Lung (tissue), 12 donors: ENCODE data around the gene MT1B. TPM values are rescaled to one million over a fixed set of nuclear protein-coding genes. Genes with fewer than 3 reads are reported as not detected.
"Not testable (repeated sequence)": the region's sequence is repeated elsewhere in the genome, so short reads cannot be mapped to it uniquely, and the experiment has no call there.

ENCODE experiments used
- ATAC-seq: fragments of 200-7000 bp; cut with Tn5 transposase; one replicate; pipeline ENCODE4 v1.9.1; 2020; ENCODE audit warnings: moderate number of reproducible peaks; ENCODE audit not compliant: insufficient read depth, low FRiP score
- DNase-seq, 3 donors: peaks; one replicate each; pipeline ENCODE4 v3.0.0-alpha.2; 2013 to 2017
- H3K27ac ChIP-seq, 2 donors: one replicate each; pipeline ENCODE4 v1.5.1; 2013; ENCODE audit warnings: mild to moderate bottlenecking in 2 of 2, moderate library complexity in 2 of 2, control low read depth in 1 of 2, inconsistent platforms in 1 of 2, low read depth in 1 of 2, low read length in 1 of 2
- H3K27me3 ChIP-seq, 3 donors: one replicate each; pipeline ENCODE4 v1.5.1; 2013; ENCODE audit warnings: low read length in 2 of 3; ENCODE audit not compliant: control insufficient read depth in 3 of 3, insufficient read depth in 3 of 3
- H3K36me3 ChIP-seq, 4 donors: one replicate each; pipeline ENCODE4 v1.5.1; 2013; ENCODE audit warnings: low read length in 4 of 4, mild to moderate bottlenecking in 1 of 4, moderate library complexity in 1 of 4; ENCODE audit not compliant: control insufficient read depth in 4 of 4, insufficient read depth in 4 of 4
- H3K4me1 ChIP-seq, 5 donors: one replicate each; pipeline ENCODE4 v1.5.1; 2013; ENCODE audit warnings: low read length in 5 of 5, mild to moderate bottlenecking in 2 of 5, moderate library complexity in 1 of 5; ENCODE audit not compliant: control insufficient read depth in 5 of 5, insufficient read depth in 5 of 5
- H3K4me3 ChIP-seq: one replicate; pipeline ENCODE4 v1.5.1; 2013; ENCODE audit warnings: mild to moderate bottlenecking, control low read depth, moderate library complexity
- H3K9ac ChIP-seq, 2 donors: one replicate each; pipeline ENCODE4 v1.5.1; 2013; ENCODE audit warnings: low read length in 2 of 2, control low read depth in 1 of 2; ENCODE audit not compliant: insufficient read depth in 1 of 2
- H3K9me3 ChIP-seq, 4 donors: one replicate each; pipeline ENCODE4 v1.5.1; 2013; ENCODE audit warnings: low read length in 3 of 4, mild to moderate bottlenecking in 1 of 4, moderate library complexity in 1 of 4; ENCODE audit not compliant: control insufficient read depth in 4 of 4, insufficient read depth in 3 of 4
- WGBS, 2 donors: extraction: QIAGEN DNeasy Blood & Tissue Kit; methylation state at CpG; one replicate each; pipeline ENCODE4 v1.1.7; 2013; 5-methylcytosine and 5-hydroxymethylcytosine counted together
- polyA plus RNA-seq, 2 donors: library from polyadenylated mRNA; stranded (reverse); fragments of 200-250 nt; gene quantifications; one replicate each; pipeline ENCODE4 v1.2.1, GENCODE V29; 2013
- total RNA-seq, 2 donors: library from RNA; depleted of rRNA in 1 of 2; stranded (reverse); fragments of >200 nt in 1 of 2; gene quantifications; one replicate each; pipeline ENCODE4 v1.2.1, GENCODE V29; 2014 to 2021
- TF ChIP-seq, protein P1 (sequence below): IDR thresholded peaks from 2 replicates; pipeline ENCODE4 v1.5.1; 2012; ENCODE audit warnings: mild to moderate bottlenecking; ENCODE audit errors: control extremely low read depth, extremely low read depth
- donor health status: control.
- donor health status: control.
- donor health status: Bipolar disorder and iron deficiency.
- donor health status: healthy.
- donor health status: DM: yes; HTN: yes; CAD: no.

The MT1B gene
- total and polyA plus RNA-seq, 4 donors = not detected

DNA sequence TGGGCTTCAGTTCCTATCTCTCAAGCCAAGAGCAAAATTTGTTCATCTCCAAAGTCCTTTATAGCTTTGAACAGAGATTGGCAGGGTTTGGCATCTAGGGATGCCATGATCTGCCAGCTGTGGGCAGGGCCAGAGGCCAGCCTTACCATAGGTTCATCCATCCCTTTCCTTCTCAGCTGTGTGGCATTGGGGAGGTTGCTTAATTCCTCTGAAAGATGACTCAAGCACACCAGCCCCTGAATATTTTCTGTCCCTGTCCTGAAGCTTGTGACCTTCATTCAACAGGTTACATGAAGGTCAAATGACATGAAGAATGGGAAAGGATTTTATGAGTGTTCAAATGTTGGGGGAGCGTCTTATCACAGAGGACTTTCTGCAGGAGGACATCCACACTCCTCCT lies 12.8 kb downstream of the MT1B start:
- Histone ChIP-seq H3K27ac (no peak overlapping the region), H3K4me3 (no peak overlapping the region), H3K36me3 (no peaks in the 10 kb centered on the region), H3K4me1 (peaks cover 0 to 16% (median 2%) of the 10 kb centered on the region in 5 donors), H3K9me3 (peaks cover 0 to 2% (median 0%) of the 10 kb centered on the region in 4 donors), H3K9ac (no peak overlapping the region), H3K27me3 (peaks cover 3 to 94% (median 79%) of the 10 kb centered on the region in 3 donors)
- TF ChIP-seq, protein P1, sequence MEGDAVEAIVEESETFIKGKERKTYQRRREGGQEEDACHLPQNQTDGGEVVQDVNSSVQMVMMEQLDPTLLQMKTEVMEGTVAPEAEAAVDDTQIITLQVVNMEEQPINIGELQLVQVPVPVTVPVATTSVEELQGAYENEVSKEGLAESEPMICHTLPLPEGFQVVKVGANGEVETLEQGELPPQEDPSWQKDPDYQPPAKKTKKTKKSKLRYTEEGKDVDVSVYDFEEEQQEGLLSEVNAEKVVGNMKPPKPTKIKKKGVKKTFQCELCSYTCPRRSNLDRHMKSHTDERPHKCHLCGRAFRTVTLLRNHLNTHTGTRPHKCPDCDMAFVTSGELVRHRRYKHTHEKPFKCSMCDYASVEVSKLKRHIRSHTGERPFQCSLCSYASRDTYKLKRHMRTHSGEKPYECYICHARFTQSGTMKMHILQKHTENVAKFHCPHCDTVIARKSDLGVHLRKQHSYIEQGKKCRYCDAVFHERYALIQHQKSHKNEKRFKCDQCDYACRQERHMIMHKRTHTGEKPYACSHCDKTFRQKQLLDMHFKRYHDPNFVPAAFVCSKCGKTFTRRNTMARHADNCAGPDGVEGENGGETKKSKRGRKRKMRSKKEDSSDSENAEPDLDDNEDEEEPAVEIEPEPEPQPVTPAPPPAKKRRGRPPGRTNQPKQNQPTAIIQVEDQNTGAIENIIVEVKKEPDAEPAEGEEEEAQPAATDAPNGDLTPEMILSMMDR = no peak
- DNase-seq (no peak), ATAC-seq (no peak)
- WGBS, 2 donors = 95 to 96% methylated on average over 1 of the region's 1 CpG

DNA sequence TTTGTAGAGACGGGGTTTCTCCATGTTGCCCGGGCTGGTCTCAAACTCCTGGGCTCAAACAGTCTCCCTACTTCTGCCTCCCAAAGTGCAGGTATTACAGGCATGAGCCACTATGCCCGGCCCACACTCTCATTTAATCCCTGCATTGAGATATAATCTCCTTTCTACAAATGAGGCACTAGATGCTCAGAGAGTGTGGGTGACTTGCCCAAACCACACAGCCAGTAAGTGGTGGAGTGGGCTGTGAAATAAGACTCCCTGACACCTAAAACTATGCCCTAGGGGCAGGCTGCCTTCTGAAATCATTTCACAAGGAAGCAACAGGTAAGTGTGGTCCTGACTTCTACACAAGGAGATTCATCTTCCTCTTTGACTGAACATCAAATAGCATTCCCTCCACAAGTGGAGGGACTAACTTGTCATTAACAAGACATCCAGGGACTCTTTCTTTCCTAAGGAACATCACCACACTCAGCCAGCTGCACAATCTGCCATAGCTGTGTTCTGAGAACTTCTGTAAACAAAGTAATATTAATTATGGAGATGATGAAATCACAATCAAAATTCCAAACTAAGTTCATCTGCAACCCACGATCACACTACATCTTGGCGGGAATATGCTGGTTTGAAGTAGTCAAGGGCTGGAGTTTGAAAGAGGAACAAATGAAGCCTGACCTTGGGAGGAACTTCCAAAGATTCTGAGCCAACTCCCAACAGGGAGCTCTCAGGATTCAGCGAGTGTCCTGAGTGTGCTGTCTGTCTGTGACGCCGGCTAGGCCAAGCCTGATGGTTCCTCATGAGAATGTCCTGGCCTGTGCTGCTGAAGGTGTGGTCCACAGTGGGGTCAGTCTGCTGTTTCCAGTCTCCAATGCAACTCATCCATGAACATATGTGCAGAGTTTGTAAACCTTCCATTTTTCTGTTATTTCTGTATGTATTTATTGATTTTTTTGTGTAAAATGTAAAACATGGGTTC lies 13.9 kb downstream of the MT1B start:
- not testable (repeated sequence) for H3K9me3 ChIP-seq, H3K9ac ChIP-seq, H3K27ac ChIP-seq, ATAC-seq, H3K36me3 ChIP-seq, H3K4me3 ChIP-seq
- peak in 1 of 3 donors; percentile 69 for DNase-seq
- Histone ChIP-seq H3K27me3 (peaks cover 3 to 95% (median 79%) of the 10 kb centered on the region in 3 donors), H3K4me1 (peaks cover 0 to 20% (median 6%) of the 10 kb centered on the region in 5 donors)
- 71 to 73% methylated on average over 8 of the region's 8 CpGs for WGBS, 2 donors

DNA sequence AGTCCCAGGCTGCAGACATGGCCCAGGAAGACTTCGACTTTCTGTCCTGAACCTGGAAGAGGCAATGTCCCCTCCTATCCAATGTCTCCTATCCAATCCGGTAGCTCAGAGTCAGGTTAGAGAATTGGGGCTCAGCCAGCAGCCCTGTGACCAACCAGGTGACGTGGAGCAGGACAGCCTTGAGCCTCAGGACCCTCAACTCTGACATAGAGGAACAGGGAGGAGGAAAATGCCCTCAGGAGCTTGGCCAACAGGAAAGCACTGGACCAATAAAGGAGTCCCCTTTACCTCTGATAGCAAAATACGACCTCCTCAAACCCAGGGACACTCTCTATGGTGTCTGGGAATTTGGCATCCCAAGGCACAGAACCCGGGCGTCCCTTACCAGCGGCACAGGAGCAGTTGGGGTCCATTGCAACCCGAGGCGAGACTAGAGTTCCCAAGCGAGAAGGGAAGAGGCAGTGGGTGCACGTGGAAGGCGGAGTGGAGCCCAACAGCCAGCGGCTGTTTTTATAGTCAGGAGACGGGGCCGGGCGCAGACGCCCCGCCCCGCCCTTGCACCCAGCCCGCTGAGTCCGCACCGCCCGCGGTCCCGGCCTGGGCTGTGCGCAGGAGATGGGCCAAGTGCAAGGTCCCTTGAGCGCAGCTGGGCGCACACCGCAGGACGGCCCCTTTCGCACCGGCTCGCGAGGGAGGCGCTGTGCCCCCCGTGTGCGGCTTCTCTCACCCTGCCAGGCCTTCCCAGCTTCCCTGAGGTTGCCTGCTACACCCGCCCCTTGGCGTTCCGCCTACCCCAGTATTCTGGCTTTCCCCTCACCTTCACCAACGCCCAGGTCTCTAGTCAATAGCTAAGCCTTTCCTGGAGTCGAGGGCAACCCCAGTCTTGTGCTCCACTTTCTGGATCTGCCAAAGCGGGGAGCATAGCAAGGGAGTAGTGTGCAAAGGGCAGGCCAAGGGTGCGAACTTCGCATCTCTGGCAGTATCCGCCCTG lies 16.2 kb downstream of the MT1B start, which contains the start of gene MT1G:
MT1G (minus strand) TSS at position 485 of the 991 bp plus-strand sequence; CDS start at position 413, 72 bp downstream.
- WGBS, 2 donors = 12 to 15% methylated on average over 34 to 46 of the region's 46 CpGs
- Histone ChIP-seq H3K9me3 (peaks cover 0 to 2% (median 0%) of the 10 kb centered on the region in 4 donors), H3K27ac (no peak within 1 kb of the TSS), H3K4me1 (peaks cover 0 to 15% (median 6%) of the 10 kb centered on the region in 5 donors), H3K27me3 (peaks cover 3 to 95% (median 80%) of the 10 kb centered on the region in 3 donors), H3K36me3 (no peaks in the 10 kb centered on the region), H3K4me3 (no peak within 1 kb of the TSS), H3K9ac (no peak within 1 kb of the TSS)
- DNase-seq = peak; percentile 37 to 65 (median 49)
- peak; percentile 71 for ATAC-seq
- TF ChIP-seq, protein P1 = no peak
